Activated naive CD8-positive, alpha-beta T cell treated with anti-CD3 and anti-CD28 coated beads, Interleukin-2, amount 10 ng/mL, durations not matched to agents 7 days and 5 days (primary cell): ENCODE results near the gene LHFPL3. TPM values are rescaled to one million over a fixed set of nuclear protein-coding genes. Genes with fewer than 3 reads are reported as not detected.

Experiments used
- ATAC-seq: fragments of 150-1000 bp; cut with Tn5 transposase; one replicate; pipeline ENCODE4 v1.10.0; 2021; ENCODE audit warnings: low read depth, moderate library complexity
- POLR2A ChIA-PET: fragments of 350-600 bp; sonication (Branson Sonifier 250); formaldehyde crosslinking; loops from one replicate; lab custom pipeline; 2021; ENCODE audit warnings: antibody characterized with exemption; lab: Charles Lee
- DNase-seq: peaks from one replicate; pipeline ENCODE4 v3.0.0; 2021
- H3K27ac Mint-ChIP-seq: one replicate; pipeline ENCODE4 v1.8.0; 2022; ENCODE audit warnings: mild to moderate bottlenecking, mixed read lengths
- H3K27me3 Mint-ChIP-seq: one replicate; pipeline ENCODE4 v1.8.0; 2022; ENCODE audit warnings: mild to moderate bottlenecking, moderate library complexity, mixed read lengths
- H3K36me3 Mint-ChIP-seq: one replicate; pipeline ENCODE4 v1.8.0; 2021; ENCODE audit warnings: mild to moderate bottlenecking, mixed read lengths
- H3K4me1 Mint-ChIP-seq: one replicate; pipeline ENCODE4 v1.8.0; 2021; ENCODE audit warnings: mixed read lengths
- H3K4me3 Mint-ChIP-seq: one replicate; pipeline ENCODE4 v1.8.0; 2022; ENCODE audit warnings: mild to moderate bottlenecking, moderate library complexity, mixed read lengths
- H3K9me3 Mint-ChIP-seq: one replicate; pipeline ENCODE4 v1.8.0; 2021; ENCODE audit warnings: mixed read lengths
- total RNA-seq, 2 experiments: library from RNA; stranded (reverse); gene quantifications; one replicate each; pipeline ENCODE4 v1.2.3, GENCODE V29; 2021

LHFPL3 gene
- total RNA-seq, 2 experiments from 2014 or later = not detected

DNA sequence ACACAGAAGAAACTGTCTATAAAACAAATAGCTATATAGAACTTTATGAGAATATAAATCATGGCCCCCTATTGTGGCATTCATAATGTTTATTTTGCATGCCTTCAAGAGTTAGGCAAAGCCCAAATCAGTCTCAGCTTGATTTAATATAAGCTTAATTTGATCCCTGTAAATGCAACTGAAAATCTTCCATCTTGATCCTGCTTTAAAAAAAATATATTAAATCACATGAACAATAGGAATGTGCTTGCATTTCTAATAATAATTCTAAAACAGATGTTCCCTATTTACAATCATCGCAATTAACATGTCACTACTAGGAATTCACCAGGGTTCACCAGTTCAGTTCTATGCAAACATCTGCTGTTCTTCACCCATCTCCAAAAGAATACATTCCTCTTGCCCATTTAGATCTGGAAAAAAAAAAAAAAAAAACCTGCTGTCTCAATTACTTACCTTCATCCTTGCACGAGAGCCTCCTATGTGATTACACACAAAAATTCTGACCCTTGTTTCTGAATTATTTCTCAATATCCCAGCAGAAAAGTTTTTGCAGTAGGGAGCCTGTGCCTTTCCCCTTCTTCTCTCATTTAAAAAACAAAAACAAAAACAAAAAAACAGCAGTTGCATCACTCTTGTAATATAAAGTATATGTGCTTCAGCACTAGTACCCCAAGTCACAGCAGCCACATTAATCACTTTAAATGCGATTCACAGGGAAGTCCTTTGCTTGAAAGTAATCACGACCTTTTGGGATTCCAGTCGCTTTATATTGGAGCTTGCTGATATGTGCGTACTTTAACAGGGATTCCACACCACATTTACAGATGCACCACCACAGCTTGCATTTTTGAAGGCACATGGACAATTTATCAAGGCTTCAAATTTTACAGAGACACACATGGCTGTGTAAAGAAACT lies 490.8 kb downstream of the LHFPL3 start:
- no peak for ATAC-seq
- no peak overlapping the region for H3K4me3 Mint-ChIP-seq
- H3K27ac Mint-ChIP-seq = no peak overlapping the region
- H3K27me3 Mint-ChIP-seq = peaks cover 16% of the 10 kb centered on the region
- POLR2A ChIA-PET = no interaction called here
- no peak for DNase-seq
- no peaks in the 10 kb centered on the region for H3K9me3 Mint-ChIP-seq
- H3K36me3 Mint-ChIP-seq = no peaks in the 10 kb centered on the region
- H3K4me1 Mint-ChIP-seq = peaks cover 4% of the 10 kb centered on the region

DNA sequence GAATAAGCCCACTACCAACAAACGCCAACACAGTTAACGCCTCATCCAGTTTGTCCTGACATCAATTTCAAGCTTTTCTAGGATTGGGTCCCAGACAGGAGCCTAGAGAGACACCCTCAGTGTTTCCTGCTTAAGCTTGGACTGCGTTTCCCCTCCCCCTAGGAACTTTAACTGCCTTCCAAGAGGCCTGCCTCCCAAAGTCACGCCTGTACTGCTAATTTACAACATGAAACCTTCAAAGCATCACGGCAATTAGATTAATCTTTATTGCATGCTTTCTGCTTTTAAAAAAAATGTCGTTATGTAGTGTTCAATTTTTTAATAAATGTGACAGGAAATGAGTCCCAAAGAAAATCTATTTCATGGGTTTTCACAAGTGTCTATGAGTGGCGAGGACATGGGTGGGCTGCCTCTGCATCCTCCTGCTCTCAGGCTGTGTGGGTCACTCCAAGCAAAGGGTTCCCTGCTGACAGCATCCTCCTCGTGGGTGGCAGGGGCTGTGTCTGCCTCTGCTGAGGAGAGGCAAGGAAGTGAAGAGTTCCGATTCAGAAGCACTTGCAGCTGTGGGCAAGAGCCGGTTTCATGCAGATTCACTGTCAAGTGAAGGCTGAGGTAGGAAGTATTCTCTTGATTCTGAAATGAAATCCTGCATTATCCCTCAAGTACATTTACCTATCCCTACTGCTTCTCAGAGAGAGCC lies 492.6 kb downstream of the LHFPL3 start:
- POLR2A ChIA-PET = no interaction called here
- Mint-ChIP-seq H3K36me3 (no peaks in the 10 kb centered on the region), H3K4me3 (no peak overlapping the region), H3K4me1 (peaks cover 4% of the 10 kb centered on the region), H3K27me3 (peaks cover 18% of the 10 kb centered on the region), H3K9me3 (no peaks in the 10 kb centered on the region), H3K27ac (no peak overlapping the region)
- no peak for DNase-seq
- ATAC-seq = no peak

DNA sequence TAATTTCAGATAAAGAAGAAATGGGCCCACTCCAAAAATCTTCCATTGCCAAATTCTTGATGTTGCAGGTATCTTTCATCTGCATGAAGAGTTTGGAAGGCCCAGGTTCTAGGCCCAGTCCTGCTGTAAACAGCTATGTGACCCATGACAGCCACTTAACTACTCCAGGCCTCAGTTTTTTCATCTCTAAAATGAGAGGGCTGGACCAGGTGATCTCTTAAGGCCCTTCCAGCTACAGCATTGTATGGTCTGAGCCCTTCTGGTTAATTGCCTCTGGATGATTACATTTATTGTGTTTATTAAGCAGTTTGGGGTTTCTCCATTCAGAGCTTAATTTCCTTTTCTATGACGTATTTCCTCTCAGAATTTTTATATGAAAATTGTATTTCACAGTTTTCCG lies 494.8 kb downstream of the LHFPL3 start:
- Mint-ChIP-seq H3K4me1 (no peaks in the 10 kb centered on the region), H3K9me3 (no peaks in the 10 kb centered on the region), H3K4me3 (no peak overlapping the region), H3K27ac (no peak overlapping the region), H3K36me3 (no peaks in the 10 kb centered on the region), H3K27me3 (peaks cover 17% of the 10 kb centered on the region)
- POLR2A ChIA-PET = no interaction called here
- DNase-seq (no peak), ATAC-seq (peak; percentile 38)

DNA sequence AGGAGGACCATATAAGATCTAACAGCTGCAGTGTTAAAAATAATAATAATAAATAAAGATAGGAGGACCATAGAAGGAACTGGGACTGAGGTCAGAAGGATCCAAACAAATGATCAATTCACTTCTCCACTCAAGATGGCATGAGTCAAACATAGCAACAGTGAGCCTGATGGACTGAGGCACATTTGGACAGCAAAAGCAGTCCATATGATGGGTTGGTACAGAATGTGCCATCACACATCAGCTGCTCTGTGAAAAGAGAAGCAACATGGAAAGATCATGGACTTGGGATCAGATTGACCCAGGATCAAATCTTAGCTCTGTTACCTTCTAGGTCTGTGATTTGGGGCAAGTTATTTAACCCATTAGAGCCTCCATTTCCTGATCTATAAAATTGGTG lies 496.7 kb downstream of the LHFPL3 start:
- peak; percentile 44 for ATAC-seq
- H3K27ac Mint-ChIP-seq = no peak overlapping the region
- no peak for DNase-seq
- no peaks in the 10 kb centered on the region for H3K4me1 Mint-ChIP-seq
- H3K27me3 Mint-ChIP-seq = peaks cover 5% of the 10 kb centered on the region
- POLR2A ChIA-PET = no interaction called here
- H3K9me3 Mint-ChIP-seq = no peaks in the 10 kb centered on the region
- no peaks in the 10 kb centered on the region for H3K36me3 Mint-ChIP-seq
- no peak overlapping the region for H3K4me3 Mint-ChIP-seq

DNA sequence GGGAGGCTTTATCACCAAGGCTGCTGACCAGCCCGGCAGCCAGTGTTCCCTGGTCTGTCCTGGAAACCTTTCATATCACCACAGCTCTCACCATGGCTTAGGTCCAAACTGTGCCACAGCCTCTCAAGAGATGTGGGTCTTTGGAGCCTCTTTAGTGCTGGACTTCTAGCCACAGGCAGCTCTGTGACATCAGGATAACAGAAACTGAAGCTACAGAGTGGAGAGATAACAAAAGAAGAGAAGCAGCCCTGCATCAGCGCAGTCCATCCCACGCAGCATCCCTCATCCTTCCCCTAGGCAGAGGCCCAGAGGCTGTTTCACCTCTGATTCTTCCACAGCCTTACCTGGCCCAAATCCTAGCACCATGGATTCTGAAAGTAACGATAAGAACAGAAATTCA lies 497.7 kb downstream of the LHFPL3 start:
- POLR2A ChIA-PET = no interaction called here
- ATAC-seq (peak; percentile 11), DNase-seq (no peak)
- H3K27me3 Mint-ChIP-seq = peaks cover 3% of the 10 kb centered on the region
- H3K4me1 Mint-ChIP-seq = no peaks in the 10 kb centered on the region
- no peak overlapping the region for H3K27ac Mint-ChIP-seq
- no peak overlapping the region for H3K4me3 Mint-ChIP-seq
- no peaks in the 10 kb centered on the region for H3K36me3 Mint-ChIP-seq
- H3K9me3 Mint-ChIP-seq = no peaks in the 10 kb centered on the region

DNA sequence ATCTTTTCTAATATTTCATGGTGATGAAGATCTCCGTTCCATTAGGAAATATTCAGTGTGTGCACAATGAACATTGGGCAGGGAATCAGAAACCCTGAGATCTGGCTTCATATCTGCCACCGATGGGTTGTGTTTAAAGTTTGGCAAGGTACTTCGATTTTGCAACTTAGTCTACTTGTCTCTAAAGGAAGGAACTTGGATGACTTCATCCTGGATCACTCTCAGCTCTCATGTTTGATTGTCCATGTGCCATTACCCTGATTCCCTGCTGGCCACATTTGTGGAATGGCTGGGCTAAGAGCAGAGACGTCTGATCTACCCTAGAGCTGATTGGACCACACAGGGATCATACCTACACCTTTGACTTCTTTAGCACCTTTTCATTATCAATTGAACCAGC lies 508.6 kb downstream of the LHFPL3 start:
- POLR2A ChIA-PET = no interaction called here
- Mint-ChIP-seq H3K4me3 (no peak overlapping the region), H3K9me3 (no peaks in the 10 kb centered on the region), H3K4me1 (no peaks in the 10 kb centered on the region), H3K36me3 (no peaks in the 10 kb centered on the region), H3K27ac (no peak overlapping the region), H3K27me3 (peaks cover 23% of the 10 kb centered on the region)
- ATAC-seq (no peak), DNase-seq (no peak)

DNA sequence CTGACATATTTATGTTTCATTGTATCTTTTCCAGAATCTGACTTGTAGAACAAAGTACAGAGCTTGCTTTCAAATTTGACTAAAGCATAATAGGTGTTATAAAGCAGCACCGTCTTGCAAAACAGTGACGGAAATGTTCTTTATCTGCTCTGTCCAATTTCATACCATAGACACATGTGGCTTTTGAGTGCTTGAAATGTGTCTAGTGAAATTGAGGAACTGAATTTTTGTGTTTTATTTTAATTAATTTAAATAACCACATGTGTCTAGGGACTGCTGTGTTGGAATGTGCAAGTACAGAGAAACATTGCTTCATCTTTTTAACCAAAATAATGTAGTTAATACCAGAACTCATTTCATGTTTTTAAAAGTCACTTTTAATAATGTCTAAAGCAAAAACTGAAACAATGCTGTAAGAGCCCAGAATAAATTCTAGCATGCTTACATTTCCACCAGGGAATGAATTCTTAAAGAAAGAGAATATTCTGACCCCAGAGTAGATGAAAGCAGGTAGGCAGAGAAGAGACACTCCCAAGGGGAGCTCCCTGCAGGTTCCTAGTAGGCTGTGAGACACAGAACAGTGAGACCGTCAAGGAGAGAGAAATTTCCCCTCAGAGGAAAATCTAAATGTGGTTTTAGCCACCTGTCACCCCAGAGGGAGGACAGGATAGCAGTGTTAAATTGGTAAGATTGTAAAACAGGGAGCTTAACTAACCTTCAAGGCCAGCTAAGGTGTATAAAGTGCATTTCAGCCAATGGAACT lies 510.3 kb downstream of the LHFPL3 start:
- H3K4me1 Mint-ChIP-seq = no peaks in the 10 kb centered on the region

DNA sequence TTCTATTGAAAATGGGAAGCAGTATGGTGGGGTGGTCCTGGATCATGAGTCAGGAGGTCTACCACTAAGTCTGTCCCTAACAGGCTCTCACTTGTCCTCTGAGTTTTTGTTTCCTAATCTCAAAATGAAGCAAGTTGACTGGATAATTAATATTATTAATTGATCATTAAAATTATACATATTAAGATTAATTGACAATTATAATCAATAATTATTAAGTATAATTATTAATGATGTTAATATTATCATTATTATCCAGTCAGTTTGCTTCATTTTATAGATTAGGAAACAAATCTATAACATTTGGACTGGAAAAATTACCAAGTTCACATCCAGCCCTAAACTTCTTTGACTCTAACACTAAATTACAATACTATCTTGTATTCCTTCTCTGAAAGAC lies 511.4 kb downstream of the LHFPL3 start:
- no peak for DNase-seq

More for the DNA sequence above, 510.3 kb downstream of the LHFPL3 start:
- H3K27ac Mint-ChIP-seq = no peak overlapping the region
- H3K27me3 Mint-ChIP-seq = peaks cover 24% of the 10 kb centered on the region
- no peaks in the 10 kb centered on the region for H3K36me3 Mint-ChIP-seq
- H3K9me3 Mint-ChIP-seq = no peaks in the 10 kb centered on the region
- POLR2A ChIA-PET = no interaction called here
- ATAC-seq = no peak
- H3K4me3 Mint-ChIP-seq = no peak overlapping the region
- DNase-seq = no peak

DNA sequence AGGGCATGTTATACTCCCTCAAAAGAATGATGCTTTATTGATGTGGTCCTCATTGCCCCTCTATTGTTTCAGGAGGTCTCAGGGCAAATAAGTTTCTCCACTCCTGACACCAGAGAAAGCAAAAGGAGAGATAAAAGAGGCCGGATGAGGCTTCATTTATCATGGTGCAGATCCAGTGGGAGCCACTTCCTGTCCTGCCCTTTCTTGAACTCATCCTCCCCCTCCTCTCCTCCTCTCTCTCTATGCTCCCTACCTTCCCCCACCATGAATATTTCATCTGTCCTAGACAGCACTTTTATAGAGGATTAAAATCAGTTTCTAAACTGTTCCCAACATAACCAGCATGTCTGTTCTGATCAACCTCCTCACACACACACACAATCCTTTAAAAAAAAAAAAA lies 513.4 kb downstream of the LHFPL3 start:
- Mint-ChIP-seq H3K9me3 (no peaks in the 10 kb centered on the region), H3K27me3 (peaks cover 32% of the 10 kb centered on the region)
- POLR2A ChIA-PET = no interaction called here

More for the DNA sequence above, 511.4 kb downstream of the LHFPL3 start:
- no peaks in the 10 kb centered on the region for H3K36me3 Mint-ChIP-seq
- no peak overlapping the region for H3K27ac Mint-ChIP-seq
- POLR2A ChIA-PET = no interaction called here
- peaks cover 27% of the 10 kb centered on the region for H3K27me3 Mint-ChIP-seq
- ATAC-seq = no peak
- no peaks in the 10 kb centered on the region for H3K4me1 Mint-ChIP-seq
- H3K9me3 Mint-ChIP-seq = no peaks in the 10 kb centered on the region
- H3K4me3 Mint-ChIP-seq = no peak overlapping the region

DNA sequence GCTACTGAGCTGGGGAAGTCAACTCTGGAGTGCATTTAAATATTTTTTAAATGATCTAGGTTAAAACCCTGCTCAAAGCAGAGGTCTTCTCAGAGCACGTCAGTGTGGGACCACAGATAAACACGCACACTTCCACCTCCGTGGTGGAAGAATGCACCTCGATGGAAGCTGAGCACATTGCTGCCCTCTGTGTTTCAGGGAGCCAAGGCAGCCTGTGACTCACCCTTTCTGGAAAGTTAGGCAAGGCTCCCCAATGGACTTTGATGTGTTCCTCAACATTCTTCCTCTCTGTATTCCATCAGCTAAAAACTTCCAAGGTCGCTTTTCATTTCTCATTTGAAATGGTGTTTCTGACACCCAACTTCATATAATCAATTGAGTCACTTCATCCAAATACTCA lies 514.8 kb downstream of the LHFPL3 start:
- ATAC-seq (no peak), DNase-seq (no peak)
- Mint-ChIP-seq H3K4me1 (no peaks in the 10 kb centered on the region), H3K4me3 (no peak overlapping the region), H3K9me3 (no peaks in the 10 kb centered on the region), H3K27ac (no peak overlapping the region), H3K36me3 (no peaks in the 10 kb centered on the region), H3K27me3 (peaks cover 32% of the 10 kb centered on the region)
- POLR2A ChIA-PET = no interaction called here

More for the DNA sequence above, 513.4 kb downstream of the LHFPL3 start:
- ATAC-seq = no peak
- DNase-seq = no peak
- Mint-ChIP-seq H3K4me1 (no peaks in the 10 kb centered on the region), H3K27ac (no peak overlapping the region), H3K36me3 (no peaks in the 10 kb centered on the region), H3K4me3 (no peak overlapping the region)

DNA sequence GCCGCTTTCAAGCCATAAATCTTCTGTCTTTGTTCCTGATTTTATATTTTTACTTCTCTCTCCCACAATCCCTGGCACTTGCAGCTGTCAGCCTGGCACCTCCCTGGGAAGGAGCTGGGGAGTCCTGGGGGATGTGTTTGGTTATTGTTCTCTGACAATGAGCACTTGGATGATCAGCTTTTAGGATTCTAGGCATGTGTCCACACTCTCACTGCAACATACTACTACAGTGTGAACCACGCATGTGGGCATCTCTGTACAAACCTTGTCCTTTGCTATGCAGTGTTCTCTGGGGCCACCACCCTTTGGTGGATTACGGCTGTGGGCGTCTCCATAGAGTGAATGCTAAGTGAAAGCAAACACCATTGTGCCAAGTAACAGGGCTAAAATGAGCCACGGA lies 517.2 kb downstream of the LHFPL3 start:
- POLR2A ChIA-PET = no interaction called here
- DNase-seq = no peak
- Mint-ChIP-seq H3K9me3 (no peaks in the 10 kb centered on the region), H3K27me3 (peaks cover 22% of the 10 kb centered on the region), H3K4me1 (no peaks in the 10 kb centered on the region), H3K4me3 (no peak overlapping the region), H3K27ac (no peak overlapping the region), H3K36me3 (no peaks in the 10 kb centered on the region)
- ATAC-seq = no peak

DNA sequence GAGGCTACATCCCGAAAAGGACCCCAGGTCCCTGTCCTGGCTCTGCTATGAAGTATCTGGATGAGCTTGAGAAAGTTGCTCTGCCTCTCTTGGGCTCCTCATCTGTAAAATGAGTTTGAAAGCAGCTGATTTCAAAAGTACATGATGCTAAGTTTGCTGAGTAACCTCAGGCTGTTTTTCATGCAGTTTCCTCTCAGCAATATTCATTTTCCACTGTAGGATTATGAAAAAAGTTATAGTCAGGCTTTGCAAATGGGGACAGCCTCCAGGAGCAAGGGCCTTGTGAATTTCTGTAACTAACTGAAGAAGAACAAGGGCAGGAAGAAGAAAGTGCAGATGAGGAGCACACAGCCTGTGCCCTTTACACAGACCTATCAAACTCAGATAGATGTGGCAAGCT lies 518.3 kb downstream of the LHFPL3 start:
- H3K4me1 Mint-ChIP-seq = no peaks in the 10 kb centered on the region
- peaks cover 17% of the 10 kb centered on the region for H3K27me3 Mint-ChIP-seq
- POLR2A ChIA-PET = no interaction called here
- no peaks in the 10 kb centered on the region for H3K9me3 Mint-ChIP-seq
- no peak overlapping the region for H3K4me3 Mint-ChIP-seq
- ATAC-seq (no peak), DNase-seq (no peak)
- no peak overlapping the region for H3K27ac Mint-ChIP-seq
- H3K36me3 Mint-ChIP-seq = no peaks in the 10 kb centered on the region

DNA sequence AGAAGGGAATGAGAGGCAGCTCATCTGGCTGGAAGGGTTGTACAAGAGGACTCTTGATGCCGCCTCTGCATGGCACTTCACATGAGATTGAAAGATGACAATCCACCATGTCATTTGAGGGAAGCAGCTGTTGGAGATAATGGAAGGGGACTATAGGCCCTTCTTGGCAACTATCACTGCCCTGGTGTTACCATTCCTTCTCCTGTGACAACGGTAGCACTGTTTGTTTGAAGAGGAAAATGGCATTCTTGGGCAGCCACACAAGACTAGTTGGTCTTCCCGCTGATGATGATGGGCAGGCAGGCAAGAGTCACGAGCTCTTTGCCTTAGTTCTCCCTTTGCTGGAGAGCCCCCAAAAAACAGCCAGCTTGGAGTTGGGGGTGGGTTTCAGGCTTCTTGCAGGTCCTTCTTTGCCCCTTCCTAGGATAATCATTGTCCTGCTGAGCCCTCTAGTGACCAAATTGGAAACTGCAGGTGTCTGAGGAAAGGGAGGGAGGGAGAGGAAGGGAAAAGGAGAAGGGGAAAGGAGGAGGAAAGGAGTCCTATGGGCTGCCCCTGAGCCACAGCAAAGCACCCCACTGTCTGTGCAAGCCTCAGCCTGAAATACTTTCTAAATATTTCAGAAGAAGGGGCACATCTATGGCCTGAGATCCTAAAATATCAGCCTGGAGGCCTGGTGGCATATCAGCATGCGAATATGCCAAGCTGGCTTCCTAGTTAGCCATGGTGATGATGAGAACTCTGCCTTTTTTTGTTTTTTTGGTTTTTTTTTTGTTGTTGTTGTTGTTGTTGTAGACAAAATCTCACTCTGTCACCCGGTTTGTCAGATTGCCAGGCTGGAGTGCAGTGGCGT lies 520.0 kb downstream of the LHFPL3 start:
- Mint-ChIP-seq H3K36me3 (no peaks in the 10 kb centered on the region), H3K9me3 (no peaks in the 10 kb centered on the region), H3K4me1 (no peaks in the 10 kb centered on the region), H3K4me3 (no peak overlapping the region), H3K27ac (no peak overlapping the region), H3K27me3 (peaks cover 13% of the 10 kb centered on the region)
- DNase-seq (peak; percentile 43), ATAC-seq (no peak)
- POLR2A ChIA-PET = no interaction called here
